Glutamatergic neuron (in vitro differentiated cells): ENCODE measurements around the gene EML5. TPM values are rescaled to one million over a fixed set of nuclear protein-coding genes. Genes with fewer than 3 reads are reported as not detected.

Experiments
- DNase-seq: peaks from one replicate; pipeline ENCODE4 v3.0.0; 2022
- H3K27ac Mint-ChIP-seq: one replicate; pipeline ENCODE4 v1.8.0; 2020; ENCODE audit warnings: mild to moderate bottlenecking, mixed read lengths, inconsistent platforms; ENCODE audit not compliant: unreplicated experiment
- H3K27me3 Mint-ChIP-seq: one replicate; pipeline ENCODE4 v1.8.0; 2020; ENCODE audit warnings: mild to moderate bottlenecking, moderate library complexity, mixed read lengths, inconsistent platforms; ENCODE audit not compliant: unreplicated experiment
- H3K36me3 Mint-ChIP-seq: one replicate; pipeline ENCODE4 v1.8.0; 2020; ENCODE audit warnings: mild to moderate bottlenecking, mixed read lengths, inconsistent platforms; ENCODE audit not compliant: unreplicated experiment
- H3K4me1 Mint-ChIP-seq: one replicate; pipeline ENCODE4 v1.8.0; 2020; ENCODE audit warnings: mild to moderate bottlenecking, low read depth, mixed read lengths, inconsistent platforms; ENCODE audit not compliant: unreplicated experiment
- H3K4me3 Mint-ChIP-seq: one replicate; pipeline ENCODE4 v1.8.0; 2020; ENCODE audit warnings: mild to moderate bottlenecking, mixed read lengths, inconsistent platforms; ENCODE audit not compliant: unreplicated experiment
- H3K9me3 Mint-ChIP-seq: one replicate; pipeline ENCODE4 v1.8.0; 2020; ENCODE audit warnings: mild to moderate bottlenecking, moderate library complexity, mixed read lengths, inconsistent platforms; ENCODE audit not compliant: unreplicated experiment
- CTCF ChIP-seq: fragments of 200-600 bp; sonication (generic); IDR thresholded peaks from one replicate; pipeline ENCODE4 v1.5.0; 2021; ENCODE audit not compliant: partially characterized antibody, unreplicated experiment
- total RNA-seq: library from RNA; stranded (reverse); fragmentation: NEBNext Ultra II Directional; extraction: Animal tissue kit (Norgen Biotek cat#: 25700); gene quantifications from one replicate; pipeline ENCODE4 v1.2.1, GENCODE V29; 2021; ENCODE audit not compliant: unreplicated experiment

Gene EML5
- total RNA-seq, 1 donor from 2014 or later, result 2.1 TPM

- Mint-ChIP-seq H3K36me3 (no peaks in the 10 kb centered on the region), H3K9me3 (no peaks in the 10 kb centered on the region), H3K4me3 (peak overlapping the region; percentile 50), H3K4me1 (peaks cover 14% of the 10 kb centered on the region), H3K27ac (peak overlapping the region; percentile 31), H3K27me3 (no peaks in the 10 kb centered on the region)
- DNase-seq, result no peak
- TF ChIP-seq CTCF, result no peak
Measured at GRCh38 chr14:88613552-88614010, 179.2 kb downstream of the EML5 start.

GRCh38 chr14:88612981-88613380, 179.8 kb downstream of the EML5 start:
- no peak overlapping the region for H3K27ac Mint-ChIP-seq
- peaks cover 14% of the 10 kb centered on the region for H3K4me1 Mint-ChIP-seq
- DNase-seq, result no peak
- no peaks in the 10 kb centered on the region for H3K27me3 Mint-ChIP-seq
- H3K36me3 Mint-ChIP-seq, result no peaks in the 10 kb centered on the region
- no peak for TF ChIP-seq CTCF
- no peak overlapping the region for H3K4me3 Mint-ChIP-seq
- H3K9me3 Mint-ChIP-seq, result no peaks in the 10 kb centered on the region

GRCh38 chr14:88611878-88612277, 180.9 kb downstream of the EML5 start:
- peak; percentile 16 for TF ChIP-seq CTCF
- Mint-ChIP-seq H3K36me3 (peaks cover 4% of the 10 kb centered on the region), H3K9me3 (no peaks in the 10 kb centered on the region), H3K27ac (no peak overlapping the region), H3K27me3 (no peaks in the 10 kb centered on the region), H3K4me3 (no peak overlapping the region), H3K4me1 (peaks cover 14% of the 10 kb centered on the region)
- DNase-seq, result no peak

GRCh38 chr14:88607829-88608228, 184.9 kb downstream of the EML5 start:
- no peak for DNase-seq
- peaks cover 3% of the 10 kb centered on the region for H3K9me3 Mint-ChIP-seq
- H3K36me3 Mint-ChIP-seq, result peaks cover 5% of the 10 kb centered on the region
- no peak for TF ChIP-seq CTCF
- no peak overlapping the region for H3K27ac Mint-ChIP-seq
- H3K4me3 Mint-ChIP-seq, result no peak overlapping the region
- H3K4me1 Mint-ChIP-seq, result peaks cover 10% of the 10 kb centered on the region
- H3K27me3 Mint-ChIP-seq, result no peaks in the 10 kb centered on the region

- no peak overlapping the region for H3K4me3 Mint-ChIP-seq
- H3K27ac Mint-ChIP-seq, result peak overlapping the region; percentile 70
- H3K36me3 Mint-ChIP-seq, result peaks cover 8% of the 10 kb centered on the region
- peaks cover 6% of the 10 kb centered on the region for H3K4me1 Mint-ChIP-seq
- no peak for DNase-seq
- peaks cover 3% of the 10 kb centered on the region for H3K9me3 Mint-ChIP-seq
- H3K27me3 Mint-ChIP-seq, result peaks cover 2% of the 10 kb centered on the region
- no peak for TF ChIP-seq CTCF
Measured at GRCh38 chr14:88605594-88605993, 187.2 kb downstream of the EML5 start.
